Body of pancreas (tissue), 4 donors: ENCODE measurements around the gene OR4D6.

Experiments
- POLR2A ChIP-seq, 3 donors: fragments of 450-650 bp; IDR thresholded peaks; one replicate each; pipeline ENCODE4 v1.6.1; 2016; ENCODE audit warnings: antibody characterized with exemption in 3 of 3, mild to moderate bottlenecking in 2 of 3
- TF ChIP-seq, protein P1 (sequence below), 7 experiments: fragments of 450-650 bp in 4 of 7; fragments of 200-600 bp in 3 of 7; sonication (generic) in 3 of 7; IDR thresholded peaks; one replicate each; pipeline ENCODE4 v1.5.1; 2016 to 2019; ENCODE audit warnings: antibody characterized with exemption in 7 of 7

DNA sequence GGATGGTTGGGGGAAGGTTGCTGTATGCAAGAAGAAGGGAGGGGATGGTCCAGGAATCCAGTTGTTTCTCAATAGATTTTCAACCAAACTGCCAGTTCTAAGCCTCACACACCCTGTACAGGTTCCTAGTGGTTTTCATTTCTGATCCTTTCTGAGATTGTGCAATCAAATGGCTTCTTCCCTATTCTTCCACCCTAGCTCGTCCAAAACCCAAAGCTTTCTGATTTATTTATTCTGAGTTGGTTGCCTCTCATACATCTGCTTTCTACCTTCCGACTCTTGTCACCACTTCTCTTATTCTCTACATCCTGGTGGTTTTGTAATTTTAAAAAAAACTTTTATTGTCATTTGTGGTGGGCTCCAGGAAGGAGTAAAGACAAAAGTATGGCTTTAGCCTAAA lies 43.1 kb upstream of the OR4D6 start:
- TF ChIP-seq POLR2A (IDR thresholded peaks at IDR 0.05) = no peak
- TF ChIP-seq, protein P1, sequence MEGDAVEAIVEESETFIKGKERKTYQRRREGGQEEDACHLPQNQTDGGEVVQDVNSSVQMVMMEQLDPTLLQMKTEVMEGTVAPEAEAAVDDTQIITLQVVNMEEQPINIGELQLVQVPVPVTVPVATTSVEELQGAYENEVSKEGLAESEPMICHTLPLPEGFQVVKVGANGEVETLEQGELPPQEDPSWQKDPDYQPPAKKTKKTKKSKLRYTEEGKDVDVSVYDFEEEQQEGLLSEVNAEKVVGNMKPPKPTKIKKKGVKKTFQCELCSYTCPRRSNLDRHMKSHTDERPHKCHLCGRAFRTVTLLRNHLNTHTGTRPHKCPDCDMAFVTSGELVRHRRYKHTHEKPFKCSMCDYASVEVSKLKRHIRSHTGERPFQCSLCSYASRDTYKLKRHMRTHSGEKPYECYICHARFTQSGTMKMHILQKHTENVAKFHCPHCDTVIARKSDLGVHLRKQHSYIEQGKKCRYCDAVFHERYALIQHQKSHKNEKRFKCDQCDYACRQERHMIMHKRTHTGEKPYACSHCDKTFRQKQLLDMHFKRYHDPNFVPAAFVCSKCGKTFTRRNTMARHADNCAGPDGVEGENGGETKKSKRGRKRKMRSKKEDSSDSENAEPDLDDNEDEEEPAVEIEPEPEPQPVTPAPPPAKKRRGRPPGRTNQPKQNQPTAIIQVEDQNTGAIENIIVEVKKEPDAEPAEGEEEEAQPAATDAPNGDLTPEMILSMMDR (IDR thresholded peaks at IDR 0.05) = no peak
